ENCODE results near the gene PTPRJ. TPM values are rescaled to one million over a fixed set of nuclear protein-coding genes. Genes with fewer than 3 reads are reported as not detected.

Gene PTPRJ
- polyA plus RNA-seq, 1 donor from 2014 or later, result 8.6 TPM

- no peak overlapping the region for H3K9ac ChIP-seq (ENCODE audit: low read length)
- no peaks in the 10 kb centered on the region for H3K27me3 ChIP-seq (ENCODE audit: insufficient read depth, low read depth, low read length)
- H3K4me3 ChIP-seq (ENCODE audit: low read length), result no peak overlapping the region
- H3K79me2 ChIP-seq (replicated peaks; ENCODE audit: insufficient read depth, low read length), result no peaks in the 10 kb centered on the region
- no peak overlapping the region for H3K4me2 ChIP-seq (ENCODE audit: low read length)
- H3K9me2 ChIP-seq (ENCODE audit: insufficient read depth, low read length), result no peaks in the 10 kb centered on the region
- no peaks in the 10 kb centered on the region for H4K20me1 ChIP-seq (ENCODE audit: insufficient read depth)
- no peaks in the 10 kb centered on the region for H3K9me3 ChIP-seq (ENCODE audit: low read length)
- no peak overlapping the region for H3K27ac ChIP-seq (ENCODE audit: low read length)
- H3F3A ChIP-seq (ENCODE audit: insufficient read depth, low read length, poor library complexity, severe bottlenecking), result no peaks in the 10 kb centered on the region
- no peak overlapping the region for H2AFZ ChIP-seq (ENCODE audit: low read depth, low read length)
- no peak for TF ChIP-seq EZH2 (IDR thresholded peaks at IDR 0.05; ENCODE audit: borderline replicate concordance, insufficient read depth, low read length, poor library complexity, severe bottlenecking)
- no peak for TF ChIP-seq POLR2AphosphoS5 (IDR thresholded peaks at IDR 0.05)
- TF ChIP-seq TAF1 (IDR thresholded peaks at IDR 0.05; ENCODE audit: low read depth), result no peak
- TF ChIP-seq, protein P1, sequence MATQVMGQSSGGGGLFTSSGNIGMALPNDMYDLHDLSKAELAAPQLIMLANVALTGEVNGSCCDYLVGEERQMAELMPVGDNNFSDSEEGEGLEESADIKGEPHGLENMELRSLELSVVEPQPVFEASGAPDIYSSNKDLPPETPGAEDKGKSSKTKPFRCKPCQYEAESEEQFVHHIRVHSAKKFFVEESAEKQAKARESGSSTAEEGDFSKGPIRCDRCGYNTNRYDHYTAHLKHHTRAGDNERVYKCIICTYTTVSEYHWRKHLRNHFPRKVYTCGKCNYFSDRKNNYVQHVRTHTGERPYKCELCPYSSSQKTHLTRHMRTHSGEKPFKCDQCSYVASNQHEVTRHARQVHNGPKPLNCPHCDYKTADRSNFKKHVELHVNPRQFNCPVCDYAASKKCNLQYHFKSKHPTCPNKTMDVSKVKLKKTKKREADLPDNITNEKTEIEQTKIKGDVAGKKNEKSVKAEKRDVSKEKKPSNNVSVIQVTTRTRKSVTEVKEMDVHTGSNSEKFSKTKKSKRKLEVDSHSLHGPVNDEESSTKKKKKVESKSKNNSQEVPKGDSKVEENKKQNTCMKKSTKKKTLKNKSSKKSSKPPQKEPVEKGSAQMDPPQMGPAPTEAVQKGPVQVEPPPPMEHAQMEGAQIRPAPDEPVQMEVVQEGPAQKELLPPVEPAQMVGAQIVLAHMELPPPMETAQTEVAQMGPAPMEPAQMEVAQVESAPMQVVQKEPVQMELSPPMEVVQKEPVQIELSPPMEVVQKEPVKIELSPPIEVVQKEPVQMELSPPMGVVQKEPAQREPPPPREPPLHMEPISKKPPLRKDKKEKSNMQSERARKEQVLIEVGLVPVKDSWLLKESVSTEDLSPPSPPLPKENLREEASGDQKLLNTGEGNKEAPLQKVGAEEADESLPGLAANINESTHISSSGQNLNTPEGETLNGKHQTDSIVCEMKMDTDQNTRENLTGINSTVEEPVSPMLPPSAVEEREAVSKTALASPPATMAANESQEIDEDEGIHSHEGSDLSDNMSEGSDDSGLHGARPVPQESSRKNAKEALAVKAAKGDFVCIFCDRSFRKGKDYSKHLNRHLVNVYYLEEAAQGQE (IDR thresholded peaks at IDR 0.05; ENCODE audit: borderline replicate concordance), result no peak
- H3K36me3 ChIP-seq (ENCODE audit: insufficient read depth, low read length), result no peaks in the 10 kb centered on the region
Observed at GRCh38 chr11:48122656-48123055, 142.3 kb downstream of the PTPRJ start.

GRCh38 chr11:48123254-48123875 lies 143.0 kb downstream of the PTPRJ start:
- Histone ChIP-seq H3K27ac (ENCODE audit: low read length) (no peak overlapping the region), H4K20me1 (ENCODE audit: insufficient read depth) (no peaks in the 10 kb centered on the region), H2AFZ (ENCODE audit: low read depth, low read length) (no peak overlapping the region), H3K4me2 (ENCODE audit: low read length) (no peak overlapping the region), H3K36me3 (ENCODE audit: insufficient read depth, low read length) (no peaks in the 10 kb centered on the region), H3K9me2 (ENCODE audit: insufficient read depth, low read length) (no peaks in the 10 kb centered on the region), H3K9me3 (ENCODE audit: low read length) (no peaks in the 10 kb centered on the region), H3F3A (ENCODE audit: insufficient read depth, low read length, poor library complexity, severe bottlenecking) (no peaks in the 10 kb centered on the region), H3K79me2 (replicated peaks; ENCODE audit: insufficient read depth, low read length) (no peaks in the 10 kb centered on the region), H3K27me3 (ENCODE audit: insufficient read depth, low read depth, low read length) (no peaks in the 10 kb centered on the region), H3K4me3 (ENCODE audit: low read length) (no peak overlapping the region), H3K9ac (ENCODE audit: low read length) (no peak overlapping the region)
- TF ChIP-seq RAD21 (conservative IDR thresholded peaks at IDR 0.05) (no peak), POLR2AphosphoS5 (IDR thresholded peaks at IDR 0.05) (no peak), MXI1 (conservative IDR thresholded peaks at IDR 0.05; ENCODE audit: poor library complexity, severe bottlenecking) (no peak), CTCF (IDR thresholded peaks at IDR 0.05; ENCODE audit: poor library complexity, severe bottlenecking) (no peak), EP300 (conservative IDR thresholded peaks at IDR 0.05; ENCODE audit: poor library complexity, severe bottlenecking) (no peak), EZH2 (IDR thresholded peaks at IDR 0.05; ENCODE audit: borderline replicate concordance, insufficient read depth, low read length, poor library complexity, severe bottlenecking) (no peak), TAF1 (IDR thresholded peaks at IDR 0.05; ENCODE audit: low read depth) (no peak), SMC3 (conservative IDR thresholded peaks at IDR 0.05; ENCODE audit: poor library complexity) (no peak)
- TF ChIP-seq, protein P1 (IDR thresholded peaks at IDR 0.05; ENCODE audit: borderline replicate concordance), result no peak
